Lung (tissue), 12 donors: ENCODE data around the gene LMX1A. TPM values are rescaled to one million over a fixed set of nuclear protein-coding genes. Genes with fewer than 3 reads are reported as not detected.

Source experiments
- ATAC-seq: fragments of 200-7000 bp; cut with Tn5 transposase; one replicate; pipeline ENCODE4 v1.9.1; 2020; ENCODE audit warnings: moderate number of reproducible peaks; ENCODE audit not compliant: insufficient read depth, low FRiP score
- DNase-seq, 3 donors: peaks; one replicate each; pipeline ENCODE4 v3.0.0-alpha.2; 2013 to 2017
- H3K27ac ChIP-seq, 2 donors: one replicate each; pipeline ENCODE4 v1.5.1; 2013; ENCODE audit warnings: mild to moderate bottlenecking in 2 of 2, moderate library complexity in 2 of 2, control low read depth in 1 of 2, inconsistent platforms in 1 of 2, low read depth in 1 of 2, low read length in 1 of 2
- H3K27me3 ChIP-seq, 3 donors: one replicate each; pipeline ENCODE4 v1.5.1; 2013; ENCODE audit warnings: low read length in 2 of 3; ENCODE audit not compliant: control insufficient read depth in 3 of 3, insufficient read depth in 3 of 3
- H3K36me3 ChIP-seq, 4 donors: one replicate each; pipeline ENCODE4 v1.5.1; 2013; ENCODE audit warnings: low read length in 4 of 4, mild to moderate bottlenecking in 1 of 4, moderate library complexity in 1 of 4; ENCODE audit not compliant: control insufficient read depth in 4 of 4, insufficient read depth in 4 of 4
- H3K4me1 ChIP-seq, 5 donors: one replicate each; pipeline ENCODE4 v1.5.1; 2013; ENCODE audit warnings: low read length in 5 of 5, mild to moderate bottlenecking in 2 of 5, moderate library complexity in 1 of 5; ENCODE audit not compliant: control insufficient read depth in 5 of 5, insufficient read depth in 5 of 5
- H3K4me3 ChIP-seq: one replicate; pipeline ENCODE4 v1.5.1; 2013; ENCODE audit warnings: mild to moderate bottlenecking, control low read depth, moderate library complexity
- H3K9ac ChIP-seq, 2 donors: one replicate each; pipeline ENCODE4 v1.5.1; 2013; ENCODE audit warnings: low read length in 2 of 2, control low read depth in 1 of 2; ENCODE audit not compliant: insufficient read depth in 1 of 2
- H3K9me3 ChIP-seq, 4 donors: one replicate each; pipeline ENCODE4 v1.5.1; 2013; ENCODE audit warnings: low read length in 3 of 4, mild to moderate bottlenecking in 1 of 4, moderate library complexity in 1 of 4; ENCODE audit not compliant: control insufficient read depth in 4 of 4, insufficient read depth in 3 of 4
- CTCF ChIP-seq: IDR thresholded peaks from 2 replicates; pipeline ENCODE4 v1.5.1; 2012; ENCODE audit warnings: mild to moderate bottlenecking; ENCODE audit errors: control extremely low read depth, extremely low read depth
- WGBS, 2 donors: extraction: QIAGEN DNeasy Blood & Tissue Kit; methylation state at CpG; one replicate each; pipeline ENCODE4 v1.1.7; 2013; 5-methylcytosine and 5-hydroxymethylcytosine counted together
- polyA plus RNA-seq, 2 donors: library from polyadenylated mRNA; stranded (reverse); fragments of 200-250 nt; gene quantifications; one replicate each; pipeline ENCODE4 v1.2.1, GENCODE V29; 2013
- total RNA-seq, 2 donors: library from RNA; depleted of rRNA in 1 of 2; stranded (reverse); fragments of >200 nt in 1 of 2; gene quantifications; one replicate each; pipeline ENCODE4 v1.2.1, GENCODE V29; 2014 to 2021
- donor health status: control.
- donor health status: control.
- donor health status: Bipolar disorder and iron deficiency.
- donor health status: healthy.
- donor health status: DM: yes; HTN: yes; CAD: no.

Gene LMX1A
- total and polyA plus RNA-seq, 4 donors: 0.03 TPM; not detected in 3

- Histone ChIP-seq H3K4me3 (no peak overlapping the region), H3K9me3 (peaks cover 0 to 3% (median under 1%) of the 10 kb centered on the region in 4 donors), H3K36me3 (no peaks in the 10 kb centered on the region), H3K4me1 (peaks cover 0 to 10% (median 0%) of the 10 kb centered on the region in 5 donors), H3K27me3 (peaks cover 0 to 7% (median 0%) of the 10 kb centered on the region in 3 donors), H3K9ac (no peak overlapping the region), H3K27ac (no peak overlapping the region)
- DNase-seq (no peak), ATAC-seq (no peak)
- WGBS, 2 donors: 83 to 92% methylated on average over 3 of the region's 3 CpGs
- no peak for TF ChIP-seq CTCF
Measured at GRCh38 chr1:165289556-165289955, 67.0 kb downstream of the LMX1A start.

GRCh38 chr1:165288350-165289120 lies 68.0 kb downstream of the LMX1A start:
- peak; percentile 54 to 62 (median 56) for DNase-seq
- peaks cover 0 to 10% (median 0%) of the 10 kb centered on the region in 5 donors for H3K4me1 ChIP-seq
- H3K27me3 ChIP-seq: peaks cover 0 to 11% (median 0%) of the 10 kb centered on the region in 3 donors
- H3K4me3 ChIP-seq: no peak overlapping the region
- H3K27ac ChIP-seq: no peak overlapping the region
- H3K9me3 ChIP-seq: peaks cover 0 to 3% (median under 1%) of the 10 kb centered on the region in 4 donors
- WGBS, 2 donors: 46 to 54% methylated on average over 15 of the region's 15 CpGs
- no peak overlapping the region for H3K9ac ChIP-seq
- ATAC-seq: no peak
- no peaks in the 10 kb centered on the region for H3K36me3 ChIP-seq
- no peak for TF ChIP-seq CTCF

- Histone ChIP-seq H3K4me1 (peaks cover 0 to 10% (median 0%) of the 10 kb centered on the region in 5 donors), H3K9ac (no peak overlapping the region), H3K4me3 (no peak overlapping the region), H3K27me3 (peaks cover 0 to 11% (median 0%) of the 10 kb centered on the region in 3 donors), H3K27ac (no peak overlapping the region), H3K9me3 (peaks cover 0 to 3% (median under 1%) of the 10 kb centered on the region in 4 donors), H3K36me3 (no peaks in the 10 kb centered on the region)
- 54 to 67% methylated on average over 4 of the region's 4 CpGs for WGBS, 2 donors
- ATAC-seq (no peak), DNase-seq (peak in 1 of 3 donors; percentile 6)
- TF ChIP-seq CTCF: no peak
Measured at GRCh38 chr1:165287781-165288180, 68.7 kb downstream of the LMX1A start.
